Stimulated activated CD8-positive, alpha-beta memory T cell treated with anti-CD3 and anti-CD28 coated beads, Interleukin-7, amount 100 ng/mL, for 24 hours (primary cell): Measurements from ENCODE around the gene USP16.
"Not testable (repeated sequence)": the region's sequence is repeated elsewhere in the genome, so short reads cannot be mapped to it uniquely, and the experiment has no call there.

Experiments used
- DNase-seq: peaks from one replicate; pipeline ENCODE4 v3.0.0-alpha.2; 2020; ENCODE audit warnings: low read depth

The USP16 gene

DNA sequence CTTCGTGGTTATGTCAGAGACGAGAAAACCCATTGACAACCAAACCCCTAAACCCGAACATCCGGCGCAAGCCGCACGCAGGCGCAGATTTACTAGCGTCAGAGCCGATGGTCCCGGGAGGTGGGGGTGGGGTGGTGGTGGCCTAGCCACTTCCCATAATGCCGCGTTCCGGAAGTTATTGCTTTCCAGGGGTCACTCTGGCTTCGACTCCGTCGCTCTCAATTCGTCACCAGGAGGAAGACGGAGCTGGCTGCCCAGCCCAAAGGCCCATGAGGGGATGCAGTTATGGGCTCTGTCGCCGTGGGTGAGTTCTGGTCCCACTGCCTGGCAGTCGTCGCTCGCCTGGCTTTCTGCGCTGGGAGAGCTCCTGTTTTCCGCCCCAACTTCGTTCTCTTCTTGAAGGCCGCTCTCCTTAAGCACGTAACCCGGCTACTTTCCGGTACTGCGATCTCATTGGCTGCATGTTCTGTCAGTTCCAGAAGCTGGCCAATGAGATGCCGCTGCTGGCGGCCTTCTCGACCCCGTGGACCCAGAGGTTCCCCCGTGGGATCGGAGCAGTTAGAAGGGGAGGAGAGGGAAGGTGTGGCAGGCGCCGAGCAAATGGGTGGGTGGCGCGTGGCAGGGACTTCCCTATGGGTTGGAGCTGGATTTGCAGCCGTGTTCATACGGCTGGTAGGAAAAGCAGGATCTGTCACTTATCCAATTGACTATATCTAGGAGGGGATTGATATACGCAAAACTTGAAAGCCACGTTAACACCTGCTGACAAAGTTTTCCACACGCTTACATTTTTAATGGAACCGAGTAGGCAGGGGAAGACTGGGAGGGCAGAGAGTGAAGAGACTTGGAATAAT is at the start of gene USP16:
TSS of gene USP16 (plus strand) at position 195 of the 854 bp plus-strand sequence. CDS start 3,246 bp downstream, outside the sequence.
- DNase-seq: peak; percentile 87

DNA sequence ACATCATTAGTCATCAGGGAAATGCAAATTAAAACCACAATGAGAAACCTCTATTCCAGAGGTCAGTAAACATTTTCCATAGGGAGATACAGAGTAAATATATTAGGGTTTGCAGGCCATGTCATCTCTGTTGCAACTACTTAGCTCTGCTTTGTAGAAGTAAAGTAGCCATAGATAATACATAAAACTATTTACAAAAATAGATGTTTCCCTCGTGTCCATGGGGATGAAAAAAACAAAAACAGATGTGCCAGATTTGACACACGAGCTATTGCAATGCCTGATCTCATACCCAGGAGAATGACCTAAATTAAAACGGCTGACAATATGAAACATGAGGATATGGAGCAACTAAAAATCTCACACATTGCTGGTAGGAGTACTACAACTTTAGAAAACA is 49.1 kb upstream of the USP16 start:
- no peak for DNase-seq

- DNase-seq: no peak
Observed at GRCh38 chr21:28979092-28979491, 45.4 kb upstream of the USP16 start.

GRCh38 chr21:28982637-28983036 is 41.8 kb upstream of the USP16 start:
- no peak for DNase-seq

DNA sequence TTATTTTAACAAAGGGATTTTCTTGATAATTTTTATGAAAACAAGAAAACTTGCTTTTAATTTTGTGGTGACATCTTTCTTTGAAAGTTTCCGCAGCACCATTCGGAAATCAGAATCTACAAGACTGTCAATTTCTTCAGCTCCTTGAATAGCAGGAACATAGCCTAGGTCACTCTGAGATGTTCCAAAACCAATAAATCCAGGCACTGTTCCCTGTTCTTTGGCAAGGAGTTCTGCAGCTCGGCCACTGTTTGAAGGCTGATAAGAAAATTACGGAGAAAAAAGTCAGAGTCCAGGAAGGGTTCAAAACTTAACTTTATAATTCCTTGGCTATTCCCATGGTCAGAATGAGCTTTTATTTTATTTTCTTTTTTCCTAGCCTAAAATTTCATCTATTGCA is 37.8 kb upstream of the USP16 start:
- no peak for DNase-seq

GRCh38 chr21:28988146-28988545 is 36.3 kb upstream of the USP16 start:
- DNase-seq: not testable (repeated sequence)

GRCh38 chr21:28991861-28992525 is 32.5 kb upstream of the USP16 start:
- DNase-seq: no peak

- DNase-seq: peak; percentile 95
Observed at GRCh38 chr21:28992526-28993292, 31.8 kb upstream of the USP16 start, which contains the start of gene LTN1. TSS of gene LTN1 (minus strand) at chr21:28992877. CDS start at chr21:28992805, 72 bp downstream.

GRCh38 chr21:28993293-28993629 is 31.2 kb upstream of the USP16 start:
- no peak for DNase-seq

DNA sequence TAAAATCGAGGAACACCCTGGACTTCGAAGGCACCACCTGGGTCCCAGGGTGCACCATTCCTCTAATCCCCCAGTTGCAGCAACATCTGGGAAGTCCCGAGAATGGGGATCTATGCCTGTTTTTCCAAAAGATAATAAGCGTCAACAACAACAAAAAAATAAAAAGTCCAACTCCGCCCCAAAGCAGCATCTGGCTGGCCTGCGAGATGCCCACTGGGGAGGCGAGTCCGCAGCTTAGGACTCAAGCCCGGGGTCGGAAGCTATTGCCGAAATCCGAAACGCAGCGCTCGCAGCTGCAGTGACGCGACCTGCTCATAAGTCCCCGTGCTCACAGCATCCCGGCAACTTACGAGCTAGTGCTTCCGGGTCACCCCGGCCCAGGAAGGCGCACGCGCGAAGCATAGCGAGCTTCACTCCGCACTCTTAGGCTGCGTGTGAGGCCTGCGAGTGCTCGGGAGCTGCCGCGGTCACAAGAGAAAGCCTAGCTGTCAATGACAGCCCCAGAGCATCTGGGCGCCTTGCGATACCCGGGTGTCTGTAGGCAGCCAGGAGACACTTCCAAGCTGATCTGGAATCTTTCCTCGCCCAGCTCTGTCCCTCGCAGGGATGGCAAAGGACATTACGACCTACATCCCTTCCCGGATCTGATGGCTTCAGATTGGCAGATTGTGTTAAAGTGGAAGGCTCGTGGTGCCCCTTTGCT is 21.9 kb upstream of the USP16 start:
- peak; percentile 84 for DNase-seq

DNA sequence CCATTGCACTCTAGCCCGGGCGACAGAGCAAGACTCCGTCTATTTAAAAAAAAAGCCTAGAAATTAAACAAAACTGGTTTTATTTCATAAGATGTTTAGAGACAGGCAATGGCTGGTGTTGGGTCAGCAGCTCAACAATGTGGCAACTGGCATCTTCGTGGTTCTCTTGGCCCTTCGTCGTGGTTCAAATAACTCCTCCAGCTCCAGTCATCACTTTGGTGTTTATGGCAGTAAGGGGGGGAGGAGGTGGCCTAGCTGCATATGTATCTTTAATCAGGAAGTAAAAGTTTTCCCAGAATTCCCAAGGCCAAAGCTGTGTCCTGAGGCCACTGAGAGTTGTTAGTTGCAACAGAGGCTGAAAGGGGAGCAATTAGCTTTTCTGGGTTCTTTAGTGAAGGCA is 18.8 kb upstream of the USP16 start:
- no peak for DNase-seq

DNA sequence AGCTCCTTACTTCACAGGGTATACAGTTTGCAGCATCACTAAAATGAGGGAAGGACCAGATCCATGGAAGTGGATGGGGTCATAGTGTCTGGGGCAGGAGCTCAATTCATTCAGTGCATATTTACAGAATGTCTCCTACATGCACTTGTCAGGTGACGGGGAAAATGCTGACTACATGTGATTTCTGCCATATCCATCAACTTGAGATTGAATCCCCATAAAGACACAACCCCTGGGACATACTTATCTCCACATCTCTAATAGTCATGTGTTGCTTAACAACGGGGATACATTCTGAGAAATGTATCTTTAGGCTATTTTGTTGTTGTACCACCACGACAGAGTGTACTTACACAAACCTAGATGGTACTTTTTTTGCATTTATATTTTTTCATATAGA is 17.3 kb upstream of the USP16 start:
- no peak for DNase-seq

- no peak for DNase-seq
Observed at GRCh38 chr21:29007810-29008209, 16.7 kb upstream of the USP16 start.

DNA sequence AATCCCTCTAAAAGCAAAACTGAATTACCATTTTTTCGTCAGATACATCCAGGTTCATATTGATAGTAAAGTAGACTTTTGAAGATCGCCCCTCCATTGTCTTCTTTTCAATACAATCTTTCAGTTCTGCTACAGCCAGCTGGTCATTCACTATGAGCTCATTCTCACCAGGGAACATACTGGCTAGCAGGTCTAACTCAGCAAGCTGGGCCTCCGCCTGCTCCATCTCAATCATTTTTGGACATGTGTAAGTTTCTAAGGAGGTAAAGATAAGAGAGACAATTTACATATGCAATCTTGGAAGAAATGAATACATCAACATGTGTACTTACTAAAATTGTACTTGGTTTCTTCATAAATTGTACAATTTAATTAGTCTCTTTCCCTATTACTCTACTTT is 16.1 kb upstream of the USP16 start:
- no peak for DNase-seq

GRCh38 chr21:29011236-29011635 is 13.2 kb upstream of the USP16 start:
- not testable (repeated sequence) for DNase-seq

DNA sequence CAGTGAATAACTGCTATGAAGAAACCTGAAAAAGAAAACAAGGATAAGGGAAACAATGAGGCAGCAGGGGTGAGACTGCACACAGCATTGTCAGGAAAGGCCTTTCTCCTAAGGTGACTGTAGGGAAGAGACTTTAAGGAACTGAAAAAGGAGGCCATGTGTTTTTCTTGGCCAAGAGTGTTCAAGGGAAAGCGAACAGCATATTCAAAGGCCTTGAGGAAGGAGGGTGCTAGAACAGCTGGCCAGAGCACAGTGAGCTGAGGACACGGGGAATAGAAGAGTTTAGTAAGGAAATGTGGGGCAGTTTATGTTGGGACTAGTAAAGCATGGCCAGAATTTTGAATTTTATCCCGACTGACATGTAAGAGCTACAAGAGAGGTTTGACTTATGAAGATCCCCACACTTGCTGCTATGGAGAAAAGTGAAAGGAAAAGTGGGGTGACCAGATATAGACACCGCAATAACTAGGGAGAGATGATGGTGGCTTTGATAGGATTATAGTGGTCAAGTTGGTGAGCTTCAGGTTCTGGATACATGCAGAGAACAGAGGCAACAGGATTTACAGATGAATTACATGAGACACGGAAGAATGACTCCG is 6.7 kb upstream of the USP16 start:
- no peak for DNase-seq

- DNase-seq: no peak
Observed at GRCh38 chr21:29018540-29018939, 5.9 kb upstream of the USP16 start.

DNA sequence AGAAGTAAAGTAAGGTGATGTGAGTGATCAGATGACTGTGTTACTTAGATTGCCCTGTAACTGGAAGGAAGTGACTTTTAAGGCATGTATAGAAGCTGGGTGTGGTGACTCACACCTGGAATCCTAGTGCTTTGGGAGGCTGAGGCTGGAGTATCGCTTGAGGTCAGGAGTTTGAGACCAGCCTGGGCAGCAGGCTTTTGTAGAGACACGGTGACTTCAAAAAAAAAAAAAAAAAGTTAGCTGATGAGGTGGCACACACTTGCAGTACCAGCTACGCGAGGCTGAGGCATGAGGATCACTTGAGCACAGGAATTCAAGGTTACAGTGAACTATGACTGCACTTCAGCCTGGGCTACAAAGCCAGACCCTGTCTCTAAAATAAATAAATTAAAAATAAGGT is 2.3 kb upstream of the USP16 start:
- DNase-seq: no peak

DNA sequence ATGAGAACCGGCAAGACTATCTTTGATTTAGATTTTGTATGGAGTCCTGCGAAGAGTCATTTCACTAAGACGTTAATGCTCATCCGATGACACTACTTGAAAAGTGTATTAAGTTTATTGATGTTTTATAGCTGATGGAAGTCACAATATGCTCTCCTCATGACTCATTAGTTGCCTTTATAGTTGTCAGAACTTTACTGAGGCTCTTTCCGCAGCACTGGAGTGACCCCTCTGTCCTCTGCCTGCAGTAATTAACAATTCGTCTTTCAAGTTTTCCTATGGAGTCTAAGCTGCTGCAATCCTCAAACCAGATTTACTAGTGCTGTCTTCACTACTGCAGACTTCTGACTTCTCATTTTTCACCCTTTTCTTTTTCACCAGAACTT is 853 bp downstream of the USP16 start:
- no peak for DNase-seq

GRCh38 chr21:29029524-29029923 is 5.1 kb downstream of the USP16 start:
- DNase-seq: no peak

GRCh38 chr21:29030909-29031308 is 6.4 kb downstream of the USP16 start:
- no peak for DNase-seq

GRCh38 chr21:29033301-29033700 is 8.8 kb downstream of the USP16 start:
- no peak for DNase-seq
